NB4 (cell line): Measurements from ENCODE around the gene SYT10.

Experiments used
- DNase-seq: peaks from one replicate; pipeline ENCODE4 v3.0.0; 2010; ENCODE audit warnings: low read depth
- H3K4me3 ChIP-seq: one replicate; pipeline ENCODE4 v1.5.1; 2011; ENCODE audit warnings: mild to moderate bottlenecking, low read depth, low read length, moderate library complexity
- CTCF ChIP-seq: IDR thresholded peaks from one replicate; pipeline ENCODE4 v1.5.1; 2012; ENCODE audit warnings: low read depth, low read length
- MAX ChIP-seq: IDR thresholded peaks from 2 replicates; pipeline ENCODE4 v1.6.1; 2011; ENCODE audit warnings: low read depth, low read length
- MYC ChIP-seq: IDR thresholded peaks from 2 replicates; pipeline ENCODE4 v1.6.1; 2011; ENCODE audit warnings: low read depth, low read length
- POLR2A ChIP-seq: IDR thresholded peaks from 2 replicates; pipeline ENCODE4 v1.6.1; 2011; ENCODE audit warnings: mild to moderate bottlenecking; ENCODE audit not compliant: insufficient read length; ENCODE audit errors: extremely low read depth

The SYT10 gene

GRCh38 chr12:33438851-33439586 is 600 bp downstream of the SYT10 start:
- no peak for DNase-seq
- H3K4me3 ChIP-seq = no peak overlapping the region
- TF ChIP-seq MYC = no peak
- TF ChIP-seq POLR2A = no peak
- TF ChIP-seq MAX = no peak
- no peak for TF ChIP-seq CTCF

- no peak overlapping the region for H3K4me3 ChIP-seq
- DNase-seq = no peak
- TF ChIP-seq POLR2A (no peak), CTCF (no peak), MYC (no peak), MAX (no peak)
Measured at GRCh38 chr12:33438025-33438772, 1.4 kb downstream of the SYT10 start.

GRCh38 chr12:33437598-33437997 is 2.0 kb downstream of the SYT10 start:
- no peak for TF ChIP-seq MAX
- no peak overlapping the region for H3K4me3 ChIP-seq
- no peak for DNase-seq

- DNase-seq = no peak
- TF ChIP-seq POLR2A = no peak
- no peak for TF ChIP-seq MAX
- TF ChIP-seq CTCF = no peak
- no peak overlapping the region for H3K4me3 ChIP-seq
Measured at GRCh38 chr12:33432992-33433391, 6.6 kb downstream of the SYT10 start.

GRCh38 chr12:33431648-33432047 is 8.0 kb downstream of the SYT10 start:
- no peak for DNase-seq
- H3K4me3 ChIP-seq = no peak overlapping the region
- TF ChIP-seq MAX (no peak), POLR2A (no peak), CTCF (no peak), MYC (no peak)

- no peak for TF ChIP-seq POLR2A
- no peak for TF ChIP-seq MAX
- TF ChIP-seq MYC = no peak
- TF ChIP-seq CTCF = no peak
- DNase-seq = no peak
- no peak overlapping the region for H3K4me3 ChIP-seq
Measured at GRCh38 chr12:33429468-33429867, 10.2 kb downstream of the SYT10 start.
